Epithelial cell of proximal tubule (primary cell): ENCODE measurements around the gene C17orf100. TPM values are rescaled to one million over a fixed set of nuclear protein-coding genes. Genes with fewer than 3 reads are reported as not detected.

Experiments used
- DNase-seq: peaks from one replicate; pipeline ENCODE4 v3.0.0-alpha.2; 2011; ENCODE audit warnings: low read depth
- H3K4me3 ChIP-seq: 2 replicates; pipeline ENCODE4 v1.5.1; 2011; ENCODE audit warnings: low read depth, mild to moderate bottlenecking, low read length
- total RNA-seq: library from RNA; depleted of rRNA; stranded (reverse); fragments of >200 nt; gene quantifications from 2 replicates; pipeline ENCODE4 v1.2.3, GENCODE V29; 2015
- TF ChIP-seq, protein P1 (sequence below): conservative IDR thresholded peaks from 2 replicates; pipeline ENCODE4 v1.5.1; 2012; ENCODE audit warnings: low read depth, mild to moderate bottlenecking, low read length

C17orf100 gene
- total RNA-seq, 1 donor from 2014 or later: 1.2 TPM

DNA sequence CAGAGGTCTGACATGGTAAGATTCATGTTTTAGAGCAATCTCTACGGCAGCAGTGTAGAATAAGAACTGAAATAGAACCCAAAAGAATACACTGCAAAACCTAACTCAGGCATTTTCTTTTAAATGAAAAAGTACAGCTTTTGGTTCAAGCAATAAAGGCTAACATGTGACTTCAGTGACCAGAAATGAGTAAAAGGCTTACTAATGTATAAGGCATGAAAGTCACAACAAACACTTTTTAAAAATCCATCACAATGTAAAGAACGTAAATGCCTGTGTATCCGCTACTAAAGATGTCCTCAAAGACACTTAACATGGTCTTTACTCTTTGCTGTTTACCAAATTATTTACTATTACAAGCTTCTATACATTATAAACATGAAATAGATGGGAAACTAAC is 27.6 kb upstream of the C17orf100 start:
- H3K4me3 ChIP-seq: no peak overlapping the region
- DNase-seq: no peak
- TF ChIP-seq, protein P1, sequence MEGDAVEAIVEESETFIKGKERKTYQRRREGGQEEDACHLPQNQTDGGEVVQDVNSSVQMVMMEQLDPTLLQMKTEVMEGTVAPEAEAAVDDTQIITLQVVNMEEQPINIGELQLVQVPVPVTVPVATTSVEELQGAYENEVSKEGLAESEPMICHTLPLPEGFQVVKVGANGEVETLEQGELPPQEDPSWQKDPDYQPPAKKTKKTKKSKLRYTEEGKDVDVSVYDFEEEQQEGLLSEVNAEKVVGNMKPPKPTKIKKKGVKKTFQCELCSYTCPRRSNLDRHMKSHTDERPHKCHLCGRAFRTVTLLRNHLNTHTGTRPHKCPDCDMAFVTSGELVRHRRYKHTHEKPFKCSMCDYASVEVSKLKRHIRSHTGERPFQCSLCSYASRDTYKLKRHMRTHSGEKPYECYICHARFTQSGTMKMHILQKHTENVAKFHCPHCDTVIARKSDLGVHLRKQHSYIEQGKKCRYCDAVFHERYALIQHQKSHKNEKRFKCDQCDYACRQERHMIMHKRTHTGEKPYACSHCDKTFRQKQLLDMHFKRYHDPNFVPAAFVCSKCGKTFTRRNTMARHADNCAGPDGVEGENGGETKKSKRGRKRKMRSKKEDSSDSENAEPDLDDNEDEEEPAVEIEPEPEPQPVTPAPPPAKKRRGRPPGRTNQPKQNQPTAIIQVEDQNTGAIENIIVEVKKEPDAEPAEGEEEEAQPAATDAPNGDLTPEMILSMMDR: no peak

DNA sequence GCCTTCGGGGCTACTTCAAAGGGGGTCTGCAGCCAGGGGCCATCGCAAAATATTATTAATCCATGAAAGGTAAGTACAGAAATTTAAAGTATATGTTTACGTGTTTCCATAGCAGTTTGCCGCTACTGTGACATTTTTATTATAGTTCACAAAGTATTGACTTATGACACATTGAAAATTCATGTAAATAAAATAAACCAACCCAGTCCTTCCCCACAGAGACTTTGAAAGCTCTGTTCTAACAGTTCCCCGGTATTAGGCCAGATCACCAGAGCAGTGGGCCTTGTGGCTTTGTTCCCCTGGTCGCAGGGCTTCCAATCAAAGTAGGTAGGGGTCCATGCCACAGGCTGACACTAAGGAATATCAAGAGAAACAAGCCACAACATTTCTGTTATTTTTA is 24.9 kb upstream of the C17orf100 start:
- TF ChIP-seq, protein P1: no peak
- no peak for DNase-seq
- no peak overlapping the region for H3K4me3 ChIP-seq

GRCh38 chr17:6627019-6627418 is 24.5 kb upstream of the C17orf100 start:
- no peak overlapping the region for H3K4me3 ChIP-seq
- TF ChIP-seq, protein P1: no peak
- no peak for DNase-seq

DNA sequence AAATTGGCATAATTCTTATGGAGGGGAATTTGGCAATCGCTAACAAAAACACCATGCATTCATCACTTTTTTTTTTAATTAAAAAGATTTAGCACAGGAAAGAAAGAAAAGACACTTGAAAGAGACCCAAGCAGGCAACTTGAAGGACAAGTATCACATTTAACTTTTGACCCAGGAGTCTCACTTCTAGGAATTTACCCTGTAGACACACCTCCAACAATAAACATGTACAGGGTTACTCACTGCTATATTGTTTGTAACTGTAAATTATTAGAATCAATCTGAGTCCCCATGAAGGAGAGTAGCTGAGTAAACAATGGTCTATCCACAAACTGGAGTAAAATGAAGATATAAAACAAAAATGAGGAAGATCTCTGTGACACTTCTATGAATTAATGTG is 21.2 kb upstream of the C17orf100 start:
- no peak overlapping the region for H3K4me3 ChIP-seq
- TF ChIP-seq, protein P1: no peak
- no peak for DNase-seq

GRCh38 chr17:6632530-6632929 is 19.0 kb upstream of the C17orf100 start:
- DNase-seq: no peak
- no peak overlapping the region for H3K4me3 ChIP-seq
- TF ChIP-seq, protein P1: no peak

GRCh38 chr17:6633263-6633662 is 18.3 kb upstream of the C17orf100 start:
- no peak for DNase-seq
- no peak overlapping the region for H3K4me3 ChIP-seq
- TF ChIP-seq, protein P1: no peak

DNA sequence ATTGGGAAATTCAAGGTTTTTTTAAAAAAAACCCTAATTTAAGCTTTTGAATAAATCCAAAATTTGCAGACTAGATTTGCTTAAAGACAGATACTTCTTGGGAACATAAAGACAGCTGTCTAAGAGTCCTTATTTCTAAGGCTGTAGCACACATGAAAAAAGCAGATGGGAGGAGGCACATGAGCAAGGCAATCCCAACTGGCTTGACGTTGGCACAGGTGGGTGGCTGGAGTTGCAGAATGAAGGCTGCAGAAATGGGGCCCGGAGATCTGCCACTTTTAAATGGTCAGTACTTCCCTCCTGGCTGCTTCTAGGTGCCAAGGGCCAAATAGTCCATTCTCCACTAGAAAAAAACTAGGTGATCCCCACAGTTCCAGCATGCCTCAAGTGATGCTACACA is 15.5 kb upstream of the C17orf100 start:
- no peak for DNase-seq
- no peak overlapping the region for H3K4me3 ChIP-seq
- TF ChIP-seq, protein P1: no peak
